Skin epidermis (tissue), 12 donors: ENCODE data around the gene NR2C2AP.

Source experiments
- H3K27ac ChIP-seq, 21 experiments: fragments of 200-600 bp; sonication (generic) in 11 of 21; one replicate each; pipeline ENCODE4 v1.5.0; 2020; ENCODE audit warnings: mild to moderate bottlenecking in 3 of 21, inconsistent platforms in 2 of 21, moderate library complexity in 2 of 21
- H3K4me3 ChIP-seq, 7 experiments: fragments of 200-600 bp; sonication (generic) in 2 of 7; one replicate each; pipeline ENCODE4 v1.5.0; 2020; ENCODE audit warnings: inconsistent platforms in 2 of 7, mild to moderate bottlenecking in 2 of 7, moderate library complexity in 1 of 7

NR2C2AP gene

GRCh38 chr19:19159534-19159933, 43.7 kb downstream of the NR2C2AP start:
- no peak overlapping the region for H3K4me3 ChIP-seq
- H3K27ac ChIP-seq: no peak overlapping the region

GRCh38 chr19:19157808-19158207, 45.4 kb downstream of the NR2C2AP start:
- Histone ChIP-seq H3K27ac (no peak overlapping the region), H3K4me3 (no peak overlapping the region)

DNA sequence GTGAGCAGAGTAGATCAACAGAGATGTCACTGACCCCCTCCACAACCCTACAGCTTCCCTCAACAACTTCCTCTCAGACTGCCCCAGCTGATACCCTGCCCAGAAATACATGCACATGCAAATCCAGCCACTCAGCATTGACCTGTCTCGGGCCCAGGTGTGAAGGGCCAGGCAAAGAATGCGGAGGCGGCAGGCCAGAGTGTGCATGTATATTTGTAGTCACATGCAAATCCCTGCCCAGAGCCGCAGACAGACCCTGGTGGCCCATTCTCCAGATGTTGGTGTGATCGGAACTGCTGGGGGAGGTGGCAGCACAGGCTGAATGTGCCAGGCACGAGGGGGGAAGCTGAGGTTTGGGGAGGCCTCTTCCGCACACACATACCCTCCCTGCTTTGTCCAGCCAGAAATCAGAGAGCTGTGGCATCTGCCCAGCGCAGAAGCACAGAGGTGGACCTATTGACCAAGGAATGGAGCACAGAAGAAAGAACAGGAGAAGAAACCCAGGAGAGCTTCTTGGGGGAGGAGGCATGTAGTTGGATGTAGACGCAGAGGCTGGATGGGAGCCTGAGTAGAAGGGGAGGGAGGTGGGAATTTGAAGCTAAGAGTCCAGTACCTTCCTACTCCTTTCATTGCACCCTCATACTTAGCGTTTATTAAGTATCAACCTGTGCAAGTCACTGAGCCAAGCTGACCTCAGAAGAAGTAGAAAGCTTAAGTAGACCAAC, 47.6 kb downstream of the NR2C2AP start:
- Histone ChIP-seq H3K27ac (no peak overlapping the region), H3K4me3 (no peak overlapping the region)

DNA sequence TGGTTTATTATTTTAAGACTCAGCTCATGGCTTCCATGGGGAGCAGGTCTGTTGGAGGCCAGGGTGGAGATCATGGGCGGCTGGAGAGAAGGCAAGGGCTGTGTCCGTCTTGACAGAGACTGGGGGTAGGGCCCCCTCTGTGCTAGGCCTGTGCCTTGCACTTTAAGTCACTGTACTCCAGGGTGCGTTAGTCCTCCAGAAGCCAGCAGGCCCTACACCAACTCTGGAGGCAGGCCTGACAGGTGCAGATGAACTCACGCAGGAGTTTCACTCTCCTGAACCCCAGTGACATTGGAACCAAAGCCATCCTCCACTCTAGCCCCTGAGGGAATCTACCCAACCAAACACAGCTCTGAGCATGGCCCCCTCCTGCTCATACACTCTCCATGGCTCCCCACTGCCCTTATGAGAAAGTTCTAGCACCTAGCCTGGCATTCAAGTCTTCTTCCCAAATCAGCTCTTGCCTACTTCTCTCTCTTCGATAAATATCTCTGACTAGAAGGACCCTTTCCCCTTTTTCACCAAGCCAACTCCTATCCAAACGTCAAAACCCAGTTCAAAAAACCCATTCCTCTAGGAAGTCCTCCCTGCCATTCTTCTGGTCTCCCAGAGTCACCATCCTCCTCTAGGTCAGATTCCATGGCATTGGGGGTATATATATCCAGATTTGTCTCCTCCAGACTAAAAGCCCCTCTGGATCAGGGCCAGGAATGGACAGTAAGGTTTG, 48.3 kb downstream of the NR2C2AP start:
- Histone ChIP-seq H3K27ac (no peak overlapping the region), H3K4me3 (no peak overlapping the region)

DNA sequence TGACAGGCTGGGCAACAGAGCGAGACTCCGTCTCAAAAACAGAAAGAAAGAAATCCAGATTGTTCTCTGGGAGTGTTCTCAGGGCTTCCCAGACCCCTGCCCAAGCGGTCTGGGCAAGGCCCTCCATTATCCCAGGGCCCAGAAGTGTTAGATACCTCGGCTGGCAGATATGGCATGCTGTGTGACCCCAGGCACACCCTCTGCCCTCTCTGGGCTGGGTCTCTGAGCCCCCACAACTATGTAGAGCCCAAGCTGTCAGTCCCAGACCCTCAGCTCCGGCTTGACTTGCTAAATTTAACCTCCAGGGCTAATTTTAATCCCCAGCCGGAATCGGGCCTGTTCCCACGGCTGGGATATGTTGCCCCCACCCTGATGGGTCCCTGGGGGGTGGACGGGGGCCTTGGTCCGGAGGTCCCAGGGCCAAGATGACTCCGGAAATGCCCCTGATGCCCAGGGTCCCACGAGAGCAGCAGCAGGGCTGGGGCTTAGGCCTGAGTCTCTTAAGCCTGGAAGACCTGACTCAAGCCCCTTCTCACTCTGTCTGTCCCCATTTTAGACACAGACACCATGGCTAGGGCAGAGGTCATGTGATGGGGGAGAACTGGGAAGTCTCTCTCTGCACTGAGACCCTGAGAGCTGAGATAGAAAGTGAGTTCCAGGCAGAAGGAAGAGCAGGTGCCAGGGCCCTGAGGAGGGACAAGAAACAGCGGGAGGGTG, 50.4 kb downstream of the NR2C2AP start:
- H3K4me3 ChIP-seq: no peak overlapping the region
- no peak overlapping the region for H3K27ac ChIP-seq

GRCh38 chr19:19151418-19151817, 51.8 kb downstream of the NR2C2AP start:
- Histone ChIP-seq H3K27ac (no peak overlapping the region), H3K4me3 (no peak overlapping the region)
